GM12864 (cell line): ENCODE results near the gene IQSEC1.

ENCODE experiments used
- DNase-seq: peaks from one replicate; pipeline ENCODE4 v3.0.0-alpha.2; 2011; ENCODE audit warnings: low read depth
- H3K4me3 ChIP-seq: 2 replicates; pipeline ENCODE4 v1.5.1; 2011; ENCODE audit warnings: mild to moderate bottlenecking, low read depth, low read length, control low read depth
- CTCF ChIP-seq: IDR thresholded peaks from 2 replicates; pipeline ENCODE4 v1.5.1; 2011; ENCODE audit warnings: low read depth, mild to moderate bottlenecking, moderate library complexity, low read length, control low read depth, inconsistent platforms; ENCODE audit errors: missing control alignments

Gene IQSEC1

DNA sequence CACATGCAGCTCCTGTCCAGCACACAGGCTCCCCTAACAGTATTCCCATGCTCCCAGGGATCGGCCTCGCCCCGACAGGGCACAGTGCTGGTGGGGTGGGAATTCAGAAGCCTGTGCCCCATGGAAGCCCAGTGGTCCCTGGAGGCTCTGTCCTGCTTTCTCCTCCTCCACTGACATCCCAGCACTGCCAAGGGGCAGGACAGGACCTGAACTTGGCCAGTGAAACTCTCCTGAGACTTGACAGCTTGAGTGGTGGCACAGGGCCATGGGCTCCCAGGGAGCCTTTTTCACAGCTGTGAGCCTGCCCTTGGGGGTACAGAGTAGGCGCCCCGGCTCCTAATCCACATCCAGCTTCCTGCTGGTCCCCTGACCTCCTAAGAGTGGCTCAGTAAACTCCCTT, 38.4 kb downstream of the IQSEC1 start:
- H3K4me3 ChIP-seq = no peak overlapping the region
- TF ChIP-seq CTCF = no peak
- no peak for DNase-seq

DNA sequence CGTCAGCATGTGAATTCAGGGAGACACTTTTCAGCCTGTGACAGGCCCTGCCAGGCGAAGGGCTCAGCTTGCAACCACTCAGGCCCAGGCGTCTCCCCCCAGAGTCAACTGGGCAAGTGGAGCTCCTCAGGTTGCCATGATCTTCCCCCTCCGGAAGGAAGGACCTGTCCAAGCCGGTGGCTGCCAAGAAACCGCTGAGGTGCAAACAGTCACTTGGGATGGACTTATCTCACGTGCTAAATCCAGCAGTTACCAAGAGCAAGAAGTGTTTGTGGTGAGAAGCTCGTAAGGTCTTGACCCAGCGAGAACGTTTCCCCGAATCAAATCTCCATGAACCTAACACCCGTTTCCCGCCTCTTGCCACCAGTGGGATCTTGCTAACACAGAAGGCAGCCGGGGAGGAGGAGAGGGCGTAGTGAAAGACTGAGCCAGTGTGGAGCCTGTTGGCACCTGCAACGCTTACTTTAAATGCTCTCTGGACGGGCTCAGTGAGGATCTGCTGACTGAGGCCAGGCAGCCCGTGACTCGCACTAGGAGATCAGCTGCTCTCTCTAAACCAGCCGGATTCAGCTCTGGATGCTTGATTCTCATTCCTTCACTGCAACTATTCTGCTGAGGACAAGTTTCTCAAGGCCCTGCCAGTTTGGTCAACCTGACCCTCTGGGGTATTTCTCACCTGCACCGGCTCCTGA, 39.0 kb downstream of the IQSEC1 start:
- no peak for DNase-seq
- H3K4me3 ChIP-seq = no peak overlapping the region
- no peak for TF ChIP-seq CTCF

DNA sequence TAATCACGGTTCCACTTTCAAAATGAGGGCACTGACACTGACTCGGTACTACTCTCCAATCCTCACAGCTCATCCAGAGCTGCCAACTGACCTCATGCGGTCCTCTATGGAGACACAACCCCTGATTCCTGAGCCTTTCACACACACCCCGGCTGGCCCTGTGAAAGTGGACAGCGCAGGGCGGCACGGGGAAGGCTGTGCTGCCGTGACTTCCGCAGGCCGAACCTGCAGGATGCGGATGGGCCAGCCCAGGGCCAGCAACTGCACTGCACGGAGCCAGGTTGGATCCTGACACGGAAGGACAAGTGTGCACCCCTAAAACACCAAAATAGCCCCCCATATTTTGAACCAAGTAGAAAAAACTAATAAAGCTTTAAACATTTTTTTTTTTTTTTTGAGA, 41.0 kb downstream of the IQSEC1 start:
- no peak for TF ChIP-seq CTCF
- no peak overlapping the region for H3K4me3 ChIP-seq
- no peak for DNase-seq

DNA sequence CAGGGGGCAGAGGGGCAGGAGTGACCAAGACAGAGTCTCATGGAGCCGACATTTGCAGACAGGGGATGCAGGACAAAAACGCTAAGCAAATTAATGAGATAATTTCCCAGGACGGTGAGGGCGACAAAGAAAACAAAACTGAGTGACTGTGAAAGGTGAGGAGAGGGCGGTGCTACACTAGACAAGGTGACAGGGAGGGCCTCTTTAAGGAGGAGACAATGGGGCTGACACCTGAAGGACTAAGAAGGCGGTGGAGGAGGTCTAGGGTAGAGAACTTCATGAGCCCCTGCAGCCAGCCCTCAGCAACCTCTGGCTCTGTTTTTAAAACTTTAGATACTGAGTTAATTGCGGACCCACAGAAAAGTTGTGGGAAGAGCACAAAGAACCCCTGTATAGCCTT, 41.6 kb downstream of the IQSEC1 start:
- H3K4me3 ChIP-seq = no peak overlapping the region
- no peak for TF ChIP-seq CTCF
- DNase-seq = no peak

DNA sequence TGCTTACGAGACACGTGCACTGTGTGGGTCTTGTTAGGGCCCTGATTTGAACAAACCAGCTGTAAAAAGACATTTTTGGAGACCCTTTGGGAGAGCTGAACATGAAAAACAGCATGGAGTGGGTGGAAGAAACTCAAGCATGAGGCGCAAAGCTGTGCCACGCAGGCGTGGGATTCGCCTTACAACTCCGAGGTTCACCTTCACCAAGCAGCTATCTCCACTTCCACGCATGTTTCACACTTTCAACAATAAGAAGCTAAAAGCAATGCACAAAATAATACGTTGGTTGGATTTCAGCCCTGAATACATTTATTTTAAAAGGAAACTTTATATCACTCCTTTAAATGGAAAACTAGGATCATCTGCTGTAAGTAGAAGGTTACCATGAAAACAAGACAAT, 42.5 kb downstream of the IQSEC1 start:
- no peak for TF ChIP-seq CTCF
- no peak for DNase-seq
- no peak overlapping the region for H3K4me3 ChIP-seq

- no peak for DNase-seq
- no peak overlapping the region for H3K4me3 ChIP-seq
- no peak for TF ChIP-seq CTCF
Observed at GRCh38 chr3:13028010-13028821, 45.0 kb downstream of the IQSEC1 start.
